Subcutaneous adipose tissue (tissue), 4 donors: ENCODE results near the gene SEBOX. TPM values are rescaled to one million over a fixed set of nuclear protein-coding genes. Genes with fewer than 3 reads are reported as not detected.

Experiments
- CTCF ChIP-seq: fragments of 450-650 bp; IDR thresholded peaks from one replicate; pipeline ENCODE4 v1.5.1; 2016; ENCODE audit warnings: low read depth, mild to moderate bottlenecking, control low read depth, antibody characterized with exemption, moderate library complexity
- total RNA-seq, 4 donors: library from RNA; depleted of rRNA; stranded (reverse); fragments of >200 nt; gene quantifications; one replicate each; pipeline ENCODE4 v1.1.0, GENCODE V29; 2016

SEBOX gene
- total RNA-seq, 4 donors from 2014 or later = not detected

- no peak for TF ChIP-seq CTCF
Measured at GRCh38 chr17:28368306-28368831, 3.4 kb upstream of the SEBOX start.

- TF ChIP-seq CTCF = no peak
Measured at GRCh38 chr17:28367641-28368305, 2.8 kb upstream of the SEBOX start.

GRCh38 chr17:28366605-28367004 lies 1.6 kb upstream of the SEBOX start:
- no peak for TF ChIP-seq CTCF

GRCh38 chr17:28365487-28365886 lies 488 bp upstream of the SEBOX start:
- TF ChIP-seq CTCF = no peak

GRCh38 chr17:28363776-28364650 lies 986 bp downstream of the SEBOX start:
- TF ChIP-seq CTCF = no peak

GRCh38 chr17:28363186-28363585 lies 1.8 kb downstream of the SEBOX start:
- no peak for TF ChIP-seq CTCF

- TF ChIP-seq CTCF = no peak
Measured at GRCh38 chr17:28357901-28358197, 7.2 kb downstream of the SEBOX start.
